SJSA1 (cell line): ENCODE data around the gene AMOT. TPM values are rescaled to one million over a fixed set of nuclear protein-coding genes. Genes with fewer than 3 reads are reported as not detected.

ENCODE experiments used
- DNase-seq, 2 experiments: peaks; one replicate each; pipeline ENCODE4 v3.0.0-alpha.2; 2015 to 2020; ENCODE audit warnings: low spot score in 2 of 2, low read depth in 1 of 2
- H3K27ac ChIP-seq: fragments of 250-450 bp; sonication (Bioruptor Pico); 2 replicates; pipeline ENCODE4 v1.5.1; 2020; ENCODE audit warnings: mild to moderate bottlenecking, moderate library complexity
- H3K27me3 ChIP-seq: fragments of 250-450 bp; sonication (Bioruptor Pico); replicated peaks from 2 replicates; pipeline ENCODE4 v1.5.1; 2020; ENCODE audit warnings: mild to moderate bottlenecking, moderate library complexity
- H3K36me3 ChIP-seq: fragments of 250-450 bp; sonication (Bioruptor Pico); 2 replicates; pipeline ENCODE4 v1.5.1; 2020; ENCODE audit warnings: mild to moderate bottlenecking
- H3K4me1 ChIP-seq: fragments of 250-450 bp; sonication (Bioruptor Pico); replicated peaks from 2 replicates; pipeline ENCODE4 v1.6.1; 2021; ENCODE audit warnings: mild to moderate bottlenecking
- H3K4me3 ChIP-seq: fragments of 250-450 bp; sonication (Bioruptor Pico); 2 replicates; pipeline ENCODE4 v1.5.1; 2020; ENCODE audit warnings: mild to moderate bottlenecking
- H3K9me3 ChIP-seq: fragments of 250-450 bp; sonication (Bioruptor Pico); replicated peaks from 2 replicates; pipeline ENCODE4 v1.5.1; 2020; ENCODE audit warnings: mild to moderate bottlenecking
- total RNA-seq: library from RNA; depleted of rRNA; stranded (reverse); fragments of >200 nt; shearing (Covaris generic); gene quantifications from 2 replicates; pipeline ENCODE4 v1.2.3, GENCODE V29; 2014

AMOT gene
- total RNA-seq, 1 experiment from 2014 or later, result 11.7 TPM

GRCh38 chrX:112766774-112767173, 73.9 kb downstream of the AMOT start:
- H3K4me3 ChIP-seq, result no peak overlapping the region
- no peaks in the 10 kb centered on the region for H3K27me3 ChIP-seq
- H3K36me3 ChIP-seq, result no peaks in the 10 kb centered on the region
- H3K27ac ChIP-seq, result no peak overlapping the region
- no peaks in the 10 kb centered on the region for H3K9me3 ChIP-seq
- H3K4me1 ChIP-seq, result no peaks in the 10 kb centered on the region
- DNase-seq, result no peak

GRCh38 chrX:112761242-112762207, 79.1 kb downstream of the AMOT start:
- Histone ChIP-seq H3K27ac (no peak overlapping the region), H3K4me3 (no peak overlapping the region), H3K4me1 (no peaks in the 10 kb centered on the region), H3K9me3 (no peaks in the 10 kb centered on the region), H3K27me3 (no peaks in the 10 kb centered on the region), H3K36me3 (no peaks in the 10 kb centered on the region)
- DNase-seq, result no peak

GRCh38 chrX:112760697-112761096, 79.9 kb downstream of the AMOT start:
- no peak overlapping the region for H3K4me3 ChIP-seq
- no peak overlapping the region for H3K27ac ChIP-seq
- no peaks in the 10 kb centered on the region for H3K27me3 ChIP-seq
- H3K4me1 ChIP-seq, result no peaks in the 10 kb centered on the region
- DNase-seq, result no peak
- no peaks in the 10 kb centered on the region for H3K36me3 ChIP-seq
- H3K9me3 ChIP-seq, result no peaks in the 10 kb centered on the region

GRCh38 chrX:112759966-112760365, 80.7 kb downstream of the AMOT start:
- no peaks in the 10 kb centered on the region for H3K27me3 ChIP-seq
- no peaks in the 10 kb centered on the region for H3K36me3 ChIP-seq
- H3K4me1 ChIP-seq, result no peaks in the 10 kb centered on the region
- DNase-seq, result no peak
- no peaks in the 10 kb centered on the region for H3K9me3 ChIP-seq
- no peak overlapping the region for H3K4me3 ChIP-seq
- no peak overlapping the region for H3K27ac ChIP-seq

GRCh38 chrX:112759512-112759911, 81.1 kb downstream of the AMOT start:
- H3K4me3 ChIP-seq, result no peak overlapping the region
- DNase-seq, result no peak
- no peak overlapping the region for H3K27ac ChIP-seq
- no peaks in the 10 kb centered on the region for H3K27me3 ChIP-seq
- no peaks in the 10 kb centered on the region for H3K4me1 ChIP-seq
- no peaks in the 10 kb centered on the region for H3K9me3 ChIP-seq
- no peaks in the 10 kb centered on the region for H3K36me3 ChIP-seq

- Histone ChIP-seq H3K36me3 (no peaks in the 10 kb centered on the region), H3K27me3 (no peaks in the 10 kb centered on the region), H3K9me3 (no peaks in the 10 kb centered on the region), H3K4me1 (no peaks in the 10 kb centered on the region), H3K4me3 (no peak overlapping the region), H3K27ac (no peak overlapping the region)
- DNase-seq, result no peak
Measured at GRCh38 chrX:112757946-112758345, 82.7 kb downstream of the AMOT start.

- Histone ChIP-seq H3K36me3 (no peaks in the 10 kb centered on the region), H3K4me3 (no peak overlapping the region), H3K4me1 (no peaks in the 10 kb centered on the region), H3K27me3 (no peaks in the 10 kb centered on the region), H3K27ac (no peak overlapping the region), H3K9me3 (no peaks in the 10 kb centered on the region)
- DNase-seq, result no peak
Measured at GRCh38 chrX:112753116-112753515, 87.5 kb downstream of the AMOT start.

- Histone ChIP-seq H3K4me3 (no peak overlapping the region), H3K9me3 (no peaks in the 10 kb centered on the region), H3K4me1 (no peaks in the 10 kb centered on the region), H3K27ac (no peak overlapping the region), H3K36me3 (no peaks in the 10 kb centered on the region), H3K27me3 (no peaks in the 10 kb centered on the region)
- no peak for DNase-seq
Measured at GRCh38 chrX:112751076-112751475, 89.6 kb downstream of the AMOT start.

GRCh38 chrX:112746812-112747595, 93.6 kb downstream of the AMOT start:
- Histone ChIP-seq H3K36me3 (no peaks in the 10 kb centered on the region), H3K4me3 (no peak overlapping the region), H3K27me3 (no peaks in the 10 kb centered on the region), H3K9me3 (no peaks in the 10 kb centered on the region), H3K27ac (no peak overlapping the region), H3K4me1 (no peaks in the 10 kb centered on the region)
- no peak for DNase-seq

GRCh38 chrX:112738347-112739033, 102.1 kb downstream of the AMOT start:
- Histone ChIP-seq H3K9me3 (no peaks in the 10 kb centered on the region), H3K27me3 (no peaks in the 10 kb centered on the region), H3K27ac (no peak overlapping the region), H3K4me1 (no peaks in the 10 kb centered on the region), H3K4me3 (no peak overlapping the region), H3K36me3 (no peaks in the 10 kb centered on the region)
- no peak for DNase-seq

- Histone ChIP-seq H3K4me3 (no peak overlapping the region), H3K27ac (no peak overlapping the region), H3K9me3 (no peaks in the 10 kb centered on the region), H3K27me3 (no peaks in the 10 kb centered on the region), H3K4me1 (no peaks in the 10 kb centered on the region), H3K36me3 (no peaks in the 10 kb centered on the region)
- DNase-seq, result no peak
Measured at GRCh38 chrX:112736310-112736709, 104.3 kb downstream of the AMOT start.

- H3K36me3 ChIP-seq, result no peaks in the 10 kb centered on the region
- no peaks in the 10 kb centered on the region for H3K27me3 ChIP-seq
- H3K27ac ChIP-seq, result no peak overlapping the region
- no peak overlapping the region for H3K4me3 ChIP-seq
- no peak for DNase-seq
- H3K4me1 ChIP-seq, result no peaks in the 10 kb centered on the region
- no peaks in the 10 kb centered on the region for H3K9me3 ChIP-seq
Measured at GRCh38 chrX:112735147-112735546, 105.5 kb downstream of the AMOT start.

GRCh38 chrX:112734290-112734689, 106.3 kb downstream of the AMOT start:
- Histone ChIP-seq H3K9me3 (no peaks in the 10 kb centered on the region), H3K4me1 (no peaks in the 10 kb centered on the region), H3K27ac (no peak overlapping the region), H3K27me3 (no peaks in the 10 kb centered on the region), H3K36me3 (no peaks in the 10 kb centered on the region), H3K4me3 (no peak overlapping the region)
- DNase-seq, result no peak

- Histone ChIP-seq H3K9me3 (no peaks in the 10 kb centered on the region), H3K36me3 (no peaks in the 10 kb centered on the region), H3K4me3 (no peak overlapping the region), H3K27me3 (no peaks in the 10 kb centered on the region), H3K27ac (no peak overlapping the region), H3K4me1 (no peaks in the 10 kb centered on the region)
- DNase-seq, result no peak
Measured at GRCh38 chrX:112731793-112732192, 108.8 kb downstream of the AMOT start.
